GM19328 (cell line): ENCODE results near the gene FCRL6.
A peak's percentile ranks its signal among the peaks of the same experiment; 100 is the strongest.

ENCODE experiments used
- ATAC-seq: cut with Tn5 transposase; IDR thresholded peaks from one replicate; pipeline ENCODE4 v1.9.1; 2021; ENCODE audit warnings: mild to moderate bottlenecking, moderate library complexity; ENCODE audit not compliant: unreplicated experiment

Gene FCRL6

GRCh38 chr1:159802111-159802510 is at the start of gene FCRL6:
FCRL6 (plus strand) TSS chr1:159802360; CDS start chr1:159802425, 65 bp downstream.
- ATAC-seq = no peak

- ATAC-seq = no peak
These were observed 48.8 kb upstream of the FCRL6 start for GRCh38 chr1:159753386-159753785.

DNA sequence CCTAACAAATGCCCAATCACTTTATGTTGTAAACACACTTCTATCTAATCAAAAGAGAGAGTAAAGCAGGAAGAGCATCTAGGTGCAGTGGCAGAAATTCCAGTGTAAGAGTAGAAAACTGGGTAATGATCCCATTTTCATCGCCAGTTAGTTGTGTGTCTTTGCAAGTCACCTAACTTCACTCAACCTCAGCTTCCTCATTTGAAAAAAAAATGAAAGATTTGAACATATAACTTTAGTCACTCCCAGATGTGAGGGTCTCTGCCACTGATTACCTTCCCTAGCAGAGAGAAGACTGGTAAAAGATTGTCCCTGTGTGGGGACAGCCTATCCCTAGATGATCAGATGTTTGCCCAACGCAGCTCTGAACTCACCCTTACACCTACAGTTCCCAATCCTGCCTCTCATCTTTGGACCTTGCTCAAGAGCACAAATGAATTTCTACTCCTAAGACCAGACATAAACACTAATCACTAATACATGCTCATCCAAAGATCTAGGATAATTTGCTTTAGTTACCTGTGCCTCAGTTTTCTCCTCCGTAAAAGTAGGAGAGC is 46.6 kb upstream of the FCRL6 start:
- ATAC-seq = no peak

DNA sequence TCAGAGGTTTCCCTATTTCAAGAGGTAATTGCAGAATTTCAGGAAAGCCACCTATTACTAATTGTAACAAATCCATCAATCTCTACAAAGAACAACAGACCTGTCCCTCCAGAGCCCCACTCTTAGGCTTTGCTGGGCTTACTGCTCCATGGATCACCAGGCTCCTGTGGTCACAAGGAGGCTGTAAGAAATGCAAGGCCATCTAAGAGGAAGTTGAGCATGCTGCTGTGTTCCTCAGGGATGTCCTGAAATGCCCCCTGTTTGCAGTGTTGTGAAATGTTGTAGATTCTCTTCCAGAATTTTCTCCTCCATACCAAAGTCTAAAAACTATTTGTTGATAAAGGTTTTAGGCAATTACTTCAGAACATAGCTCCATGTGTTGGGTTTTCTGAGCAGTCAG is 45.8 kb upstream of the FCRL6 start:
- no peak for ATAC-seq

DNA sequence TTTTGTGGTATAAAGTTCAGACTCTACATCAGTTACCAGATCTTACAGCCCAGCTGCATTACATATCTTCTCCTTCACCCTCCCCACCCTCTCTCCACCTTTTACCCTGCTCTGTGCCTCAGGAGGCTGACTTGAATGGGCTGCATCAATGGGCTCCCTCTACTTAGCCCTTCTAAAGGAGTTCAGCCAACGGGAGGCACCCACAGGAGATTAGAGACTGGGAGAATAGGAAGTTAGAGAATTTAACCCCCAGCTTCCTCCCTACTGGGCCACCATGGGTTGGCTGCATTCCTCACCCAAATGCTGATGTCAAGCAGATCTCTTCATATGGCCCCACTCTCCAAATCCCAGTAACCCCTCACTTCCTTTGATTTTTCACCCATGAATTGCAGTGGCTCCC is 38.5 kb upstream of the FCRL6 start:
- ATAC-seq = no peak

DNA sequence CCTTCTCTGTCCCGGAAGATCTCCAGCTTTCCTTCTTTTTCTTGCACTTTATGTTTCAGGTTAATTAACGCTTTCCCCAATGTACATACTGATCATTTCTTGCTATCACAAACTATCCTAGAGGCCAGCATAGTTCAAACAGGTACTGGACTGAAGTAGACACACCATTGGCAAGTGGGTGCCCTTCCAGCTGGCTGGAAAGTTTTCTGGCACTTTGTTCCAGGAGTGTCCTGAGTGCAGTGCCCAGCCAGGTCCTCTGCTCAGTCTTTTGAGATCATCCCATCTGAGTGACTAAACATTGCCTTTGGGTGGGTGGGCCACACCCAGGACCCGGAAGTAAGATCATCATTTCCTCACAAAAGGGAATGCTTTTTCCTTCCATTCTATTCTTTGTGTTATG is 36.4 kb upstream of the FCRL6 start:
- no peak for ATAC-seq

DNA sequence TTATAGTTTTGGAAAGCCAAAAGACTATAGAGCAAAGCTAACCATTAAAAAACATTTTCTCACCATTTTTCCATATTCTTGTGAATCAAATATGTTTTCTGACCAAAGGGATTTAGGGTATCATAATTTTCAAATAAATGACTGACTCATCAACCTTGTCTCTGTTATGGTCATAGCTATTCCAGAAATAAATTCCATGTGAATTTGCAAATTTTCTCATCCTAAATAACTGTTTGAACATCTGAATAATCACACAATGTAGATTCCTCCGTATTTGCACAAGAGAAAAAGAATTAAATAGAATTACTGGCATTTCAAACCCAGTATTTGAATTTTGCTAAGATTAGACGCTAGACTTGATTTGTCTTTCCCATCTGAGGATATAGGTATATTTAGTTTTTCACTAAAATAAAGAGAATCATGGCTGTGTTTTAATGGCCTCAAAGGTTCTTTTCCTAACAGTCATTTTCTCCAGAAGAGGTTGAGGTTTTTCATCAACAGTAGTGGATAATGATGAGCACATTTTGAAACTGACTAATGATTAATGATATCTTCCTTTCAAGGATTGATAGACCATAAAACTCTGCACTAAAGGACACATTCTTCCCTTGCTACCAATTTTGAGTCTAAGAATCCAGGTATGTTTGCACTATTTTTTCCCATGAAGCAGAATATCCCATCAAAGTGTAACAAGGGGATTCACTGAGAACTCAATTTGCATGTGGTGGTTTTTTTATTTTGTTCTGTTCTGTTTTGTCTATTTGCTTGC is 30.8 kb upstream of the FCRL6 start:
- ATAC-seq = no peak

GRCh38 chr1:159774465-159774864 is 27.7 kb upstream of the FCRL6 start:
- no peak for ATAC-seq

DNA sequence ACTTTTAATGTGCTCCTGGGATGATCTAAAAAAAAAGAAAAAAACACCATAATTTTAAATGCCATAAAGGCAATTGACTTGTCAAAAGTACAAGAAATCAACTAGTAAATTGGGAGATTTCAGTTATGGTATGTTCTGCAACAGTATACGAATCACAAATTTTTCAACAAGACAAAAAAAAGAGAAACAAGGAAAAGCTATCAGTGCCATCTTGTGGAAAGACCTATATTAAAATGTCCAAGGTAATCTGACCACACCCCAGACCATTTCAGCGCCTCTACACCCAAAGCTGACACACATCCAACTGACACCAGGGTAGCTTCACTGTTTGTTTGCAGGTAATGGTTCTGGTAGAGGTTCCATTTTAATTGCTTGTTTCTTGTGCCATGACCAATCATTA is 26.4 kb upstream of the FCRL6 start:
- ATAC-seq = no peak

DNA sequence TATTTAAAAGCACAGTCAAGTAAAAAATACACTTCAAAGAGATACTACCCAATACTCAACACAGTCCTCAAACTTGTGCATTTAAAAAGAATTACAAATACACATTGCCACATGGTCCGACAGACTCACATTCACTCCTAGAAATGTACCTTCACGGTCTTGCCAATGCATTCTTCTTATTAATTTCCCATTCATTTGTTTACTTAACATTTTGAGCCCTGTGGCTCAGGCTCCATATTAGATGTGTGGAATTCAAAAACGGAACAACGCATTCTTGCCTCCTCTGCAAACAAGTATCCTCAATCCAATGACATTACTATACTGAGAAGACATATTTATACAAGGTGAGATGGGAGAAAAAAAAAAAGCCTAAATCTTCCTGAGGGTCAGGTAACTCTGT is 23.9 kb upstream of the FCRL6 start:
- no peak for ATAC-seq

GRCh38 chr1:159779403-159779851 is 22.7 kb upstream of the FCRL6 start:
- ATAC-seq = no peak

- ATAC-seq = peak; percentile 99
These were observed 21.3 kb upstream of the FCRL6 start, which contains the start of gene DUSP23 for GRCh38 chr1:159780583-159781582. DUSP23 (plus strand) TSS chr1:159780962; CDS start chr1:159781101, 139 bp downstream.

GRCh38 chr1:159781992-159782391 is 20.2 kb upstream of the FCRL6 start:
- no peak for ATAC-seq

DNA sequence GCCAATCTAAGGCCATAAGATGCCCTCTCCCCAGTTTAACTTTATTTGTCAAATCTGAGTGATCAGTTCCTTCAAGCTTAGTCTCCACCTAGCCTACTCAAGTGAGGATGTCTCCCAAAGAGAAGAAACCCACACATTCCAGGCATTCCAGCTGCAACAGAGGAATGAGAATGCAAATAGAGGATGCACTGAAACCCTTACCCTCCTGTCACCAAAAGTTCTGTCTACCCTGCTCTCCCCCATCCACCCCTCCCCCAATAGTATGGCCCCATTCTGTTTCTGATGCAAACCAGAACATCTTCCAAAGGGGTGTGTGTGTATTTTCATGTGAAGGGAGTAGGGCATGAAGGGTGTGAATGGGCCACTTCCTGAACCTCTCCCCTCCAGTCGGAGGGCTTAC is 18.4 kb upstream of the FCRL6 start:
- ATAC-seq = no peak

DNA sequence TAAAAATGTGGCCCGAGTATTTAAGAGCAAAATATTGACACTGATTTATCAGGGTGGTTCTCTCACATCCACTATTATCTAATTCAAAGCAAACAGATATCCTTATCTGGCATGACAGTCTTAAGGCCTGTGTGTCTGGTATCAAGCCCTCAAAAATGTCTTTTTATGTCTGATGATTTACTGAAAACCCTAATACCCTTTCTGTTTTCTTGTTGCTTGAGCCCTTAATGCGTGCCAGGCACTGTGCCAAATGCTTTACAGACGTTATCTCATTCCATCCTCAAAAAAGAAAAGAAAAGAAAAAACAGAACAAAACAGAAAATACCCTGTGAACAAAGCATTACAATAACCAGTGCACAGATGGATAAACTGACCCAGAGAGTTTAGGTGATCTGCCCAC is 15.7 kb upstream of the FCRL6 start:
- no peak for ATAC-seq

- no peak for ATAC-seq
These were observed 15.2 kb upstream of the FCRL6 start for GRCh38 chr1:159786966-159787365.

DNA sequence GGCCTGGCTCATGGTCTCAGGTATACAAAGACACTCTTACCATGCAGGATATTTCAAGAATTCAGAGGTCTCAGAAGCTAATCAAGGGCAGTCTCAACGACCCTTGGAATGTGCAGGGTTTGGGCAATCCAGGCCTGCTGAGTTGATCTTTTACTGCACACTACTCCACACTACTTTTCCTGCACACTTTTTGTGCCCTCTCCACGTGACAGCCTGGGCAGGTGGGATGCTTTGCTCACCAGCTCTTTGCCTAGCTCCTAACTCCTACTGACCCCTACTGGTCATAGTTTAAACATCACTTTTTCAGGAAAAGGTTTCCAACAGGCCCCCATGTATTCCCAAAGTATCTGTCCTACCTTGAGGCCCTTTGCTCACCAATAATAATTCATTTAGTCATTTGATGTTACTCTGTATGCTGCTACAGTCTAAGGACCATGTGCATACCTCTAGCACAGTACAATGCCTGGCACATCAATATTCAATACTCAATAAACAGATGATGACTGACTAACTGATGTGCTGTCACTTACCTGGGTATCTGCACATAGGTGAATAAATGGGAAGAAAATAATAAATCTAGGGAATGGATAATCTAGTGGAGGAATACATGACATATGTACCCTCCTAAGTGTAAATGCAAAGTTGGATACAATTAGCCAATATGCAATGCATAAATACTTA is 11.8 kb upstream of the FCRL6 start:
- ATAC-seq = no peak

- ATAC-seq = no peak
These were observed 11.1 kb upstream of the FCRL6 start for GRCh38 chr1:159791031-159791430.

DNA sequence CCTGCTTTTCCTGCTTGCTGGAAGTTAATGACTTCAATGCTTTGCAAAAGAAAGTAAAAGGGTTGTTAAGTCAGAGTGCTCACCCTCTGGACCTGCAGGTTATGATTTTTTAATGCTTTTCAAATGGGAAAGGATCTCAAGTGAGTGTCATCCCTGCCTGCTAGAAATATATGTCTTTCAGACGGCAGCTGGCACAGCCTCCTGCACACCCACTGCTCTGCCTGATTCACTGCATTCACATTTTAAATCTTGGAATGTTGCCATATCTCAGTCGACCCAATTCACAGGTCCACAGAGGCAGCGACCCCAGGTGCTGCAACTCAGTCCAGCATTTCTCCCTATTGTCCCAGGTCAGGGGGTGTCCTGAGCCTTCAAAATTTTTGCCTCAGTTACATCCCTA is 10.7 kb upstream of the FCRL6 start:
- no peak for ATAC-seq

GRCh38 chr1:159795534-159795933 is 6.6 kb upstream of the FCRL6 start:
- ATAC-seq = no peak

GRCh38 chr1:159798893-159799292 is 3.3 kb upstream of the FCRL6 start:
- ATAC-seq = no peak
